HCT116 (cell line): ENCODE results near the gene LHX1. TPM values are rescaled to one million over a fixed set of nuclear protein-coding genes. Genes with fewer than 3 reads are reported as not detected.

Experiments used
- ATAC-seq: fragments of 200-7000 bp; cut with Tn5 transposase; 2 replicates; pipeline ENCODE4 v1.9.1; 2020; ENCODE audit warnings: mild to moderate bottlenecking, moderate library complexity
- BruUV-seq: library from RNA; stranded (reverse); fragments of 400-500 nt; replicated peaks from 2 replicates; lab custom pipeline; 2021; lab: Mats Ljungman, UMichigan
- CTCF ChIA-PET: fragments of 300-600 bp; sonication (Branson Sonifier 250); formaldehyde crosslinking; loops from one replicate; lab custom pipeline; 2021; ENCODE audit warnings: antibody characterized with exemption; lab: Charles Lee
- POLR2A ChIA-PET: fragments of 300-600, 350-600 bp; sonication (Branson Sonifier 250); formaldehyde crosslinking; loops from one replicate; lab custom pipeline; 2021; ENCODE audit warnings: antibody characterized with exemption; lab: Charles Lee
- RAD21 ChIA-PET, 2 experiments: fragments of 300-600 bp; sonication (Branson Sonifier 250); formaldehyde crosslinking; loops; one replicate each; lab custom pipeline; 2023; ENCODE audit warnings: low total read pairs in 2 of 2; ENCODE audit not compliant: uncharacterized antibody in 2 of 2, unreplicated experiment in 2 of 2, low non-redundant PET in 1 of 2; lab: Charles Lee
- DNase-seq: peaks from one replicate; pipeline ENCODE4 v3.0.0-alpha.2; 2010; ENCODE audit warnings: low read depth, low spot score
- H2AFZ ChIP-seq: fragments of 200-600 bp; shearing (Covaris generic), sonication (generic); 2 replicates; pipeline ENCODE4 v1.6.1; 2017; ENCODE audit warnings: low read depth, mixed run types, mixed read lengths, antibody characterized with exemption, low read length; ENCODE audit not compliant: poor library complexity, severe bottlenecking
- H3K27ac ChIP-seq: 2 replicates; pipeline ENCODE4 v1.5.1; 2012; ENCODE audit warnings: low read depth, low read length
- H3K27me3 ChIP-seq: fragments of 200-600 bp; sonication (generic); 2 replicates; pipeline ENCODE4 v1.6.1; 2016; ENCODE audit warnings: mixed run types, low read length, mixed read lengths; ENCODE audit not compliant: insufficient read depth
- H3K36me3 ChIP-seq, 2 experiments: fragments of 200-500 bp in 1 of 2; fragments of 200-600 bp in 1 of 2; sonication (Bioruptor generic) in 1 of 2; sonication (generic) in 1 of 2; 2 replicates each; pipeline versions ENCODE4 v1.5.1 to v1.6.1; 2014 to 2016; ENCODE audit warnings: low read length in 2 of 2, inconsistent platforms in 1 of 2, mixed read lengths in 1 of 2, mixed run types in 1 of 2; ENCODE audit not compliant: insufficient read depth in 2 of 2, control insufficient read depth in 1 of 2
- H3K4me1 ChIP-seq, 2 experiments: fragments of 200-600 bp in 1 of 2; sonication (generic) in 1 of 2; 2 replicates each; pipeline versions ENCODE4 v1.5.1 to v1.6.1; 2012 to 2017; ENCODE audit warnings: low read length in 2 of 2, inconsistent platforms in 1 of 2, mild to moderate bottlenecking in 1 of 2, mixed read lengths in 1 of 2, mixed run types in 1 of 2, moderate library complexity in 1 of 2; ENCODE audit not compliant: insufficient read depth in 2 of 2, control insufficient read depth in 1 of 2
- H3K4me2 ChIP-seq: fragments of 200-600 bp; sonication (generic); 2 replicates; pipeline ENCODE4 v1.6.1; 2017; ENCODE audit warnings: mixed run types, low read length, mixed read lengths
- H3K4me3 ChIP-seq, 2 experiments: fragments of 200-600 bp in 1 of 2; sonication (generic) in 1 of 2; replicated peaks in 1 of 2; 2 replicates each; pipeline ENCODE4 v1.5.1; 2011 to 2016; ENCODE audit warnings: low read length in 2 of 2, control low read depth in 1 of 2, low read depth in 1 of 2, mild to moderate bottlenecking in 1 of 2, mixed read lengths in 1 of 2, mixed run types in 1 of 2
- H3K79me2 ChIP-seq: fragments of 200-600 bp; sonication (generic); 2 replicates; pipeline ENCODE4 v1.6.1; 2017; ENCODE audit warnings: mild to moderate bottlenecking, mixed run types, low read length, moderate library complexity, mixed read lengths; ENCODE audit not compliant: insufficient read depth
- H3K9ac ChIP-seq: fragments of 200-600 bp; sonication (generic); 2 replicates; pipeline ENCODE4 v1.6.1; 2016; ENCODE audit warnings: low read length, mixed read lengths
- H3K9me2 ChIP-seq: fragments of 200-600 bp; sonication (generic), shearing (Covaris generic); 2 replicates; pipeline ENCODE4 v1.6.1; 2017; ENCODE audit warnings: mixed run types, mild to moderate bottlenecking, moderate library complexity; ENCODE audit not compliant: insufficient read depth
- H3K9me3 ChIP-seq, 2 experiments: fragments of 200-500 bp in 1 of 2; fragments of 200-600 bp in 1 of 2; sonication (Bioruptor generic) in 1 of 2; sonication (generic) in 1 of 2; 2 replicates each; pipeline ENCODE4 v1.6.1; 2014 to 2017; ENCODE audit warnings: low read length in 2 of 2, mixed read lengths in 2 of 2, inconsistent platforms in 1 of 2, low read depth in 1 of 2, mild to moderate bottlenecking in 1 of 2, mixed run types in 1 of 2, moderate library complexity in 1 of 2; ENCODE audit not compliant: control insufficient read depth in 1 of 2, insufficient read depth in 1 of 2
- H4K20me1 ChIP-seq: fragments of 200-600 bp; sonication (generic), shearing (Covaris generic); 2 replicates; pipeline ENCODE4 v1.6.1; 2017; ENCODE audit warnings: mixed run types, mild to moderate bottlenecking, moderate library complexity; ENCODE audit not compliant: insufficient read depth
- EZH2 ChIP-seq: fragments of 200-600 bp; sonication (generic); IDR thresholded peaks from 2 replicates; pipeline ENCODE4 v1.6.1; 2017; ENCODE audit warnings: antibody characterized with exemption, mixed run types
- RAD21 ChIP-seq: IDR thresholded peaks from 2 replicates; pipeline ENCODE4 v1.6.1; 2012; ENCODE audit warnings: low read depth, mild to moderate bottlenecking
- YY1 ChIP-seq: IDR thresholded peaks from 2 replicates; pipeline ENCODE4 v1.6.1; 2011; ENCODE audit warnings: low read length, low read depth, moderate library complexity, mild to moderate bottlenecking; ENCODE audit not compliant: insufficient replicate concordance; ENCODE audit errors: extremely low read depth
- ZFX ChIP-seq: fragments of 450-650 bp; IDR thresholded peaks from 2 replicates; pipeline ENCODE4 v1.6.1; 2017
- intact Hi-C: fragments of 100-400 bp; cut with micrococcal nuclease; formaldehyde crosslinking; loops from 2 replicates; pipeline ENCODE4 v1.10.0; 2022
- total RNA-seq: library from RNA; stranded (reverse); gene quantifications from one replicate; pipeline ENCODE4 v1.2.1, GENCODE V29; 2021; ENCODE audit not compliant: unreplicated experiment
- TF ChIP-seq, protein P1 (sequence below), 3 experiments: fragments of 200-600 bp in 1 of 3; sonication (generic) in 1 of 3; IDR thresholded peaks in 2 of 3; conservative IDR thresholded peaks in 1 of 3; 2 replicates each; pipeline ENCODE4 v1.5.1; 2012 to 2017; ENCODE audit warnings: low read depth in 2 of 3, low read length in 2 of 3, antibody characterized with exemption in 1 of 3, borderline replicate concordance in 1 of 3, control low read depth in 1 of 3, mild to moderate bottlenecking in 1 of 3, mixed read lengths in 1 of 3, mixed run types in 1 of 3, moderate library complexity in 1 of 3; ENCODE audit not compliant: insufficient read depth in 1 of 3

LHX1 gene
- total RNA-seq, 1 experiment from 2014 or later = 0.44 TPM

- TF ChIP-seq, protein P1, sequence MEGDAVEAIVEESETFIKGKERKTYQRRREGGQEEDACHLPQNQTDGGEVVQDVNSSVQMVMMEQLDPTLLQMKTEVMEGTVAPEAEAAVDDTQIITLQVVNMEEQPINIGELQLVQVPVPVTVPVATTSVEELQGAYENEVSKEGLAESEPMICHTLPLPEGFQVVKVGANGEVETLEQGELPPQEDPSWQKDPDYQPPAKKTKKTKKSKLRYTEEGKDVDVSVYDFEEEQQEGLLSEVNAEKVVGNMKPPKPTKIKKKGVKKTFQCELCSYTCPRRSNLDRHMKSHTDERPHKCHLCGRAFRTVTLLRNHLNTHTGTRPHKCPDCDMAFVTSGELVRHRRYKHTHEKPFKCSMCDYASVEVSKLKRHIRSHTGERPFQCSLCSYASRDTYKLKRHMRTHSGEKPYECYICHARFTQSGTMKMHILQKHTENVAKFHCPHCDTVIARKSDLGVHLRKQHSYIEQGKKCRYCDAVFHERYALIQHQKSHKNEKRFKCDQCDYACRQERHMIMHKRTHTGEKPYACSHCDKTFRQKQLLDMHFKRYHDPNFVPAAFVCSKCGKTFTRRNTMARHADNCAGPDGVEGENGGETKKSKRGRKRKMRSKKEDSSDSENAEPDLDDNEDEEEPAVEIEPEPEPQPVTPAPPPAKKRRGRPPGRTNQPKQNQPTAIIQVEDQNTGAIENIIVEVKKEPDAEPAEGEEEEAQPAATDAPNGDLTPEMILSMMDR (IDR thresholded peaks at IDR 0.05 in 2 of 3, conservative IDR thresholded peaks at IDR 0.05 in 1 of 3; ENCODE audit: borderline replicate concordance in 1 of 3, insufficient read depth in 1 of 3, low read depth in 2 of 3, low read length in 2 of 3) = no peak
- no peak for TF ChIP-seq EZH2
- peak; percentile 88 for TF ChIP-seq ZFX
- TF ChIP-seq, all 23 proteins: peak for 12
Measured at GRCh38 chr17:36948717-36949460, 11.6 kb downstream of the LHX1 start, which contains the start of gene AATF (continued).

- CTCF ChIA-PET = no interaction called here
- H3K27ac ChIP-seq = peak overlapping the region; percentile 91
- peaks cover 32 to 44% of the 10 kb centered on the region in 2 experiments for H3K36me3 ChIP-seq
- peak overlapping the region; percentile 81 for H3K4me3 ChIP-seq
- no peak for DNase-seq
- no peak overlapping the region for H2AFZ ChIP-seq
- peak overlapping the region; percentile 85 for H3K4me2 ChIP-seq
- TSS peak; percentile 40 for BruUV-seq
- H3K9me2 ChIP-seq = no peaks in the 10 kb centered on the region
- H3K9ac ChIP-seq = peak overlapping the region; percentile 96
- H3K9me3 ChIP-seq = no peaks in the 10 kb centered on the region
- H3K79me2 ChIP-seq = peaks cover 57% of the 10 kb centered on the region
- no peak for ATAC-seq
- RAD21 ChIA-PET = no interaction called here
- no peaks in the 10 kb centered on the region for H3K27me3 ChIP-seq
- H4K20me1 ChIP-seq = no peaks in the 10 kb centered on the region
- POLR2A ChIA-PET = interaction anchor here (1.3 to 1.4 kb wide), 2 partner anchors 28 to 30 kb away, joined by 3 to 5 read pairs; no protein-coding TSS in a partner anchor
- TF ChIP-seq RAD21 (0 out of 2 replicates have a peak, but pooled peaks have one; percentile 8), YY1 (no peak)
- intact Hi-C loops = loop anchor here (2.0 kb wide), 1 partner anchor 29 kb away; no protein-coding TSS in a partner anchor
- H3K4me1 ChIP-seq = peaks cover 3 to 22% of the 10 kb centered on the region in 2 experiments; a peak in 3 of 4 replicates
Measured at GRCh38 chr17:36949461-36949927, 12.2 kb downstream of the LHX1 start.
